Duodenal mucosa (tissue), 2 donors: ENCODE measurements around the gene RGL4.
"Not testable (repeated sequence)": the region's sequence is repeated elsewhere in the genome, so short reads cannot be mapped to it uniquely, and the experiment has no call there.

Source experiments
- H3K27ac ChIP-seq: one replicate; pipeline ENCODE4 v1.7.0; 2013; ENCODE audit warnings: low read depth, low read length
- H3K27me3 ChIP-seq, 2 donors: one replicate each; pipeline ENCODE4 v1.7.0; 2013; ENCODE audit warnings: low read length in 2 of 2, control low read depth in 1 of 2; ENCODE audit not compliant: insufficient read depth in 2 of 2, control insufficient read depth in 1 of 2
- H3K36me3 ChIP-seq, 2 donors: one replicate each; pipeline ENCODE4 v1.7.0; 2013; ENCODE audit warnings: low read length in 2 of 2, control low read depth in 1 of 2; ENCODE audit not compliant: insufficient read depth in 2 of 2, control insufficient read depth in 1 of 2
- H3K4me1 ChIP-seq, 2 donors: one replicate each; pipeline ENCODE4 v1.7.0; 2013; ENCODE audit warnings: low read length in 2 of 2, control low read depth in 1 of 2; ENCODE audit not compliant: insufficient read depth in 2 of 2, control insufficient read depth in 1 of 2
- H3K4me3 ChIP-seq, 2 donors: one replicate each; pipeline ENCODE4 v1.7.0; 2013; ENCODE audit warnings: low read length in 2 of 2, low read depth in 1 of 2
- H3K9ac ChIP-seq, 2 donors: one replicate each; pipeline ENCODE4 v1.7.0; 2013; ENCODE audit warnings: low read length in 2 of 2, low read depth in 1 of 2
- H3K9me3 ChIP-seq, 2 donors: one replicate each; pipeline ENCODE4 v1.7.0; 2013; ENCODE audit warnings: low read length in 2 of 2, control low read depth in 1 of 2; ENCODE audit not compliant: control insufficient read depth in 1 of 2

Gene RGL4

GRCh38 chr22:23714596-23715578 lies 24.1 kb downstream of the RGL4 start:
- no peak overlapping the region for H3K9ac ChIP-seq
- no peak overlapping the region for H3K27ac ChIP-seq
- H3K4me1 ChIP-seq: peaks cover 0 to 11% of the 10 kb centered on the region in 2 donors
- no peak overlapping the region for H3K4me3 ChIP-seq
- no peaks in the 10 kb centered on the region for H3K9me3 ChIP-seq
- H3K36me3 ChIP-seq: peaks cover 17 to 36% of the 10 kb centered on the region in 2 donors
- no peaks in the 10 kb centered on the region for H3K27me3 ChIP-seq

GRCh38 chr22:23715806-23716375 lies 25.1 kb downstream of the RGL4 start:
- Histone ChIP-seq H3K27ac (no peak overlapping the region), H3K9ac (no peak overlapping the region), H3K4me3 (peak overlapping the region; percentile 87 to 90), H3K9me3 (no peaks in the 10 kb centered on the region), H3K36me3 (peaks cover 15 to 26% of the 10 kb centered on the region in 2 donors), H3K4me1 (peaks cover 0 to 11% of the 10 kb centered on the region in 2 donors), H3K27me3 (no peaks in the 10 kb centered on the region)

- peaks cover 12 to 19% of the 10 kb centered on the region in 2 donors for H3K36me3 ChIP-seq
- no peak overlapping the region for H3K27ac ChIP-seq
- H3K27me3 ChIP-seq: no peaks in the 10 kb centered on the region
- H3K9me3 ChIP-seq: no peaks in the 10 kb centered on the region
- H3K4me1 ChIP-seq: peaks cover 0 to 11% of the 10 kb centered on the region in 2 donors
- H3K4me3 ChIP-seq: peak overlapping the region; percentile 87 to 90
- H3K9ac ChIP-seq: peak overlapping the region; percentile 71 to 78
These were observed 26.3 kb downstream of the RGL4 start for GRCh38 chr22:23716811-23717801.

- Histone ChIP-seq H3K36me3 (peaks cover 7 to 12% of the 10 kb centered on the region in 2 donors), H3K9ac (no peak overlapping the region), H3K27ac (no peak overlapping the region), H3K9me3 (no peaks in the 10 kb centered on the region), H3K4me3 (no peak overlapping the region), H3K27me3 (no peaks in the 10 kb centered on the region), H3K4me1 (peaks cover 0 to 11% of the 10 kb centered on the region in 2 donors)
These were observed 27.8 kb downstream of the RGL4 start for GRCh38 chr22:23718371-23719165.

- no peaks in the 10 kb centered on the region for H3K36me3 ChIP-seq
- no peaks in the 10 kb centered on the region for H3K27me3 ChIP-seq
- no peak overlapping the region for H3K4me3 ChIP-seq
- no peak overlapping the region for H3K9ac ChIP-seq
- H3K27ac ChIP-seq: no peak overlapping the region
- peaks cover 0 to 10% of the 10 kb centered on the region in 2 donors for H3K4me1 ChIP-seq
- no peaks in the 10 kb centered on the region for H3K9me3 ChIP-seq
These were observed 30.0 kb downstream of the RGL4 start for GRCh38 chr22:23720855-23721254.

- Histone ChIP-seq H3K27me3 (no peaks in the 10 kb centered on the region), H3K36me3 (no peaks in the 10 kb centered on the region), H3K27ac (no peak overlapping the region), H3K9me3 (no peaks in the 10 kb centered on the region), H3K9ac (no peak overlapping the region), H3K4me3 (no peak overlapping the region), H3K4me1 (peaks cover 0 to 5% of the 10 kb centered on the region in 2 donors)
These were observed 31.3 kb downstream of the RGL4 start for GRCh38 chr22:23722160-23722559.

GRCh38 chr22:23722724-23723123 lies 31.9 kb downstream of the RGL4 start:
- Histone ChIP-seq H3K4me1 (no peaks in the 10 kb centered on the region), H3K36me3 (no peaks in the 10 kb centered on the region), H3K9ac (no peak overlapping the region), H3K27me3 (no peaks in the 10 kb centered on the region), H3K27ac (no peak overlapping the region), H3K4me3 (no peak overlapping the region), H3K9me3 (no peaks in the 10 kb centered on the region)

- not testable (repeated sequence) for H3K27ac ChIP-seq, H3K4me1 ChIP-seq, H3K36me3 ChIP-seq, H3K27me3 ChIP-seq, H3K4me3 ChIP-seq, H3K9ac ChIP-seq, H3K9me3 ChIP-seq
These were observed 37.3 kb downstream of the RGL4 start for GRCh38 chr22:23728108-23728507.

GRCh38 chr22:23737696-23738095 lies 46.9 kb downstream of the RGL4 start:
- peaks cover 0 to 8% of the 10 kb centered on the region in 2 donors for H3K36me3 ChIP-seq
- H3K27me3 ChIP-seq: no peaks in the 10 kb centered on the region
- H3K4me1 ChIP-seq: no peaks in the 10 kb centered on the region
- H3K4me3 ChIP-seq: no peak overlapping the region
- no peak overlapping the region for H3K27ac ChIP-seq
- no peaks in the 10 kb centered on the region for H3K9me3 ChIP-seq
- H3K9ac ChIP-seq: no peak overlapping the region
